Activated CD4-positive, alpha-beta T cell treated with anti-CD3 and anti-CD28 coated beads, Interleukin-2, amount 50 U/mL, for 16 hours (primary cell): ENCODE data around the gene GCAT.
"Not testable (repeated sequence)": the region's sequence is repeated elsewhere in the genome, so short reads cannot be mapped to it uniquely, and the experiment has no call there.

Experiments used
- DNase-seq: peaks from one replicate; pipeline ENCODE4 v3.0.0-alpha.2; 2020

Gene GCAT

GRCh38 chr22:37784829-37785495 is 22.8 kb upstream of the GCAT start:
- no peak for DNase-seq

- no peak for DNase-seq
Observed at GRCh38 chr22:37790234-37790633, 17.5 kb upstream of the GCAT start.

GRCh38 chr22:37792494-37792893 is 15.2 kb upstream of the GCAT start:
- no peak for DNase-seq

- DNase-seq: no peak
Observed at GRCh38 chr22:37794376-37794775, 13.4 kb upstream of the GCAT start.

GRCh38 chr22:37796079-37796478 is 11.7 kb upstream of the GCAT start:
- no peak for DNase-seq

- not testable (repeated sequence) for DNase-seq
Observed at GRCh38 chr22:37797259-37797658, 10.5 kb upstream of the GCAT start.

DNA sequence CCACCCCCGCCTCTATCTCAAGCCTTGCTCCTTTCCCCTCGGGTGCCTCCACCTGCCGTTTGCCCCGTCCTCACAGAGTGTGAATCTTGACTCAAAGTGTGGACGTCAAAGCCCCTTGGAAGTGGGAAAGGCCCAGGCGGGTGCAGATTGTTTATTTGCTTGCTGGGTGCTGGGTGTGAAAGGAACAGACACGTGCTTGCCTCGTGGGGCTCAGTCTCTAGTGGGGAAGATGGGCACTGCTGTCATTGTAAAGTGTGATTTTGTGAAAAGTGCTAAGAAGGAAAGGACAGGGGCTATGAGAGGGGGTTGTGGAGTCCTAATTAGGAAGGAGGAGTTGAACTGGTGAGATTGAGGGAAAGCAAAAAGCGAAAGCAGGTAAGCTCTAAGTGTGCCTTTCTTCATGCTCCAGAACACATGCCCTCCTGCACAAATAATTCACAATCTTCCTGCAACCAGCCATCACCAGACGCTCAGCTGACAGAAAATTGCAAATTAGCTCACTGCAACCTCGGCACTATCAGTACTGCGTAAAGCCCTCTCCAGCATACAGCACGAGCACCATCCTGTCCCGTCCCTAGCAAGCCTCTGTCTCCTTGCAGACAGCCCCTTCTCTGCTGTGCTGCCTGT is 9.7 kb upstream of the GCAT start:
- DNase-seq: no peak

GRCh38 chr22:37799979-37800378 is 7.8 kb upstream of the GCAT start:
- not testable (repeated sequence) for DNase-seq

DNA sequence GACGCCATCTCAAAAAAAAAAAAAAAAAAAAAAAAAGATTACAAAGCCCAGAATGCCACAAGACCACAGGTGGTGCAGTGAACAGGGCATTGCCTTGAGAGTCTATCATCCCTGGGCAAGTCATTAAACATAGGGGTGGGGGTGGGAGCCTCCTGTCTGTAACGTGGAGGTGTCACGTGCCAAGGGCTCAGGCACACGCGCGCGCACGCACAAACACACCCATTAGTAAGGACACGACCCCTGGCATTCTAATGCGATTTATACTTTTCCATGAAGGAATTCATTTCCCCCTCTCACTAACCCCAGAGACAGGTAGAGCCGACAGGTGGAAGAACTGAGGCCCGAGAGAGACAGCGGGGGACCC is 5.8 kb upstream of the GCAT start:
- DNase-seq: no peak

DNA sequence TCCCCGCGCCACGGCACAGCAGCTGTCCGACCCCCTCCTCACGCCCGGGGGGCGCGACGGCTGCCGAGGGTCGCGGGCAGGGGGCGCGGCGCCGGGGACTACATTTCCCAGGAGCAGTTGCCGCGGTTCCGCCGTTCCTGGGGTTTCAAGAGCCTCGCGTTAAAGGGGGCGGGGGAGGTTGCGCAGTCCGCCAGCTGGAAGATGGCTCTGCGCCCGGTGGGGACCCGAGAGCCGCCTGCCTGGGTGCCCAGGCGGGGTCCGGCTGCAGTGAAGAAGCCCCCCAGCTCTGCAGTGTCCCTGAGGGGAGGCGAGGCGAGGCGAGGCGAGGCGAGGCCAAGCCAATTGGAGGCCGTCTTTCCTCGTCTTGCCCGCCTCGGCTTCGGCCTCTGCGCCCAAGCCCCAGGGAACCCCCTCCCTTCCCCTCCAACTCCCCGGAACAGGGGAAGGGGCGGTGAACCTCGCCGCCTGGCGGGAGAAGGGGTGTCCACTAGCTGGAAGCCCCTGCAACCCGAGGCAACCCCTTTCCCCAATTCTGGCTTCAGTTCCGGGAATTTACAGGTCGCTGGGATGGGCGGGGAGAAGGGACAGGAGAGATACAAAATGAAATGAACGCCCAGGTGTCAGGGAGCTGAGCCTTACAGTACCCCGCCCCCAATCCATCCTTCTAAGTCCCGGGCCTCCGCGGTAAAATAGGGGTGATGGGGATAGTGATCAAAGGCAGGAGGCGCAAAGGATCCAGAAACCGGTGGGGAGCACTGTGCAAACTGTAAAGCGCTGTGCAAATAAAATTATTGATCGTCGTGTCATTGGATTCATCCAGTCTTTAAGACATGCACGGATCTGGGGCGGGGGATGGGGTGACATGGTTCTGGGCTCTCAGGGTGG is 5.2 kb upstream of the GCAT start:
- no peak for DNase-seq

DNA sequence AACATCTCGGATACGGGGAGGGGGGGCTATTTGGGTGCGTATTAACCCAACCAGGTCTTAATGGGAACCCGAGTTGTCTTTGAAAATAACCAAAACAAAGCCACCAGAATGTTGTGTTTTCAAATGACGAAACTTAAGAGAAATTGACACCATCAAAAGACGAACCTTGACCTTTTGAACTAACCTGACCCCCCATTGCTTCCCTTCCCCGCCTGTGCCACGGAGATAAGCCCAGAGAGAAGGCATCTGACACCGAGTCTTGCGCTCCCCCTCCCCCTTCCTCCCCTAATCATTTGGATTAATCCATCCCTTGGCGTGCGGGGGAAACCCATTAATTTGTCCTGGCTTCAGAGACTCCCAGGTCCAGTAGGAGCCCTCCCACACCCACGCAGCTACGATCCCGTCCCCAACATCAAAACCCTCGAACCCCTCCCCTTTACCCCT is 4.5 kb upstream of the GCAT start:
- no peak for DNase-seq

- no peak for DNase-seq
Observed at GRCh38 chr22:37803639-37804351, 3.9 kb upstream of the GCAT start.

DNA sequence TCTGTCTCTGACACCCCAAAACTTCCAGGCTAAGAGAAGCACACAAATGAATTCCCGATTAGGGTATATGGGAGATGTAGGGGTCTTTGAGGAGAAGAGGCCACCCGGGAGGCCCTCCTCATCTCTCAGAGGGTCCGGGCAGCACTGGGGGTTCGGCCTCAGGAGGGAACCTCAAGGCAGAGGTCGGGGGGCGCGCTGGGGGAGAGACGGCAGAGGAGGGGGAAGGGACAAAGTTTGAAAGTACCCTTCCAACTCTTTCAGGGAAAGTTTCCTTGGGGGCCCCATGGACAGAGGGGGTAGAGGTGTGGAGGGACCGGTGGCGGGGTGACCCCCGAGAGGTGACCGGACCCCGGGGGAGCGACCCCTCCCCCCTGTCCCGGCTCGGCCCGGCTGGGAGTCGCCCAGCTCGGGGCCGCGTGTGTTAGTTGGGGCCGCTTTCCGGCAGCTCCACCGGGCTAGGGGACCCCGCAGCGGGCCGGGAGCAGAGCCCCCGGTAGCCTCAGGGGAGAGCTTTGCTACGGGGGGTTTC is 3.3 kb upstream of the GCAT start:
- DNase-seq: no peak

- peak; percentile 78 for DNase-seq
Observed at GRCh38 chr22:37804881-37805809, 2.6 kb upstream of the GCAT start.

DNA sequence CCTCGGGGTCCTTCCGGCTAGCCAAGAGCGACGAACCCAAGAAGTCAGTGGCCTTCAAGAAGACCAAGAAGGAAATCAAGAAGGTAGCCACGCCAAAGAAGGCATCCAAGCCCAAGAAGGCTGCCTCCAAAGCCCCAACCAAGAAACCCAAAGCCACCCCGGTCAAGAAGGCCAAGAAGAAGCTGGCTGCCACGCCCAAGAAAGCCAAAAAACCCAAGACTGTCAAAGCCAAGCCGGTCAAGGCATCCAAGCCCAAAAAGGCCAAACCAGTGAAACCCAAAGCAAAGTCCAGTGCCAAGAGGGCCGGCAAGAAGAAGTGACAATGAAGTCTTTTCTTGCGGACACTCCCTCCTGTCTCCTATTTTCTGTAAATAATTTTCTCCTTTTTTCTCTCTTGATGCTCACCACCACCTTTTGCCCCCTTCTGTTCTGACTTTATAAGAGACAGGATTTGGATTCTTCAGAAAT is 1.9 kb upstream of the GCAT start:
- no peak for DNase-seq

DNA sequence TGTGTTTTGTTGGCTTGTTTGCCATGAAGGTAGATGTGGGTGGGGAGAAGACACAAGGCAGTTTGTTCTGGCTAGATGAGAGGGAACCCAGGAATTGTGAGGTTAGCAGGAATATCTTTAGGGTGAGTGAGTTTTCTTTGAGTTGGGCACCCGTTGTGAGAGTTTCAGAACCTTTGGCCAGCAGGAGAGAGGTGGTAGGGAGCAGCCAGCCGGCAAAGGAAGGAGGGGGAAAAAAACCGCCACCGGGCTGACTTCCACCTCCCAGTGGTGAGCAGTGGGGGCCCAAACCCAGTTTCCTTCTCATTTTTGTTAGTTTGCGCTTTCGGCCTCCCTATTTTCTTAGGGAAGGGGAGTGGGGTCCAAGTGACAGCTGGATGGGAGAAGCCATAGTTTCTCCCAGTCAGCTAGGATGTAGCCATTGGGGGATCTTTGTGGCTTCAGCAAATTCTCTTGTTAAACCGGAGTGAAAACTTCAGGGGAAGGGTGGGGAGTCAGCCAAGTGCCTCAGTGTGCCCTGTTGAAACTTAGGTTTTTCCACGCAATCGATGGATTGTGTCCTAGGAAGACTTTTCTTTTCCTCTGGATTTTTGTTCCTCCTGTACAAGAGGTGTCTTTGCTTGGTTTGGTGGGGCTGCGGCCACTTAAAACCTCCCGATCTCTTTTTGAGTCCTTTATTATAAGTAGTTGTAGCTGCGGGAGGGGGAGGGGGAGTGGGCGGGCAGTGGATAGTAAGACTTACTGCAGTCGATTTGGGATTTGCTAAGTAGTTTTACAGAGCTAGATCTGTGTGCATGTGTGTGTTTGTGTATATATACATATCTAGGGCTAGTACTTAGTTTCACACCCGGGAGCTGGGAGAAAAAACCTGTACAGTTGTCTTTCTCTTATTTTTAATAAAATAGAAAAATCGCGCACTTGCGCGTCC is 1.1 kb upstream of the GCAT start:
- DNase-seq: no peak

GRCh38 chr22:37808294-37808657 is 542 bp downstream of the GCAT start:
- DNase-seq: no peak

- no peak for DNase-seq
Observed at GRCh38 chr22:37809672-37810333, 2.1 kb downstream of the GCAT start.

DNA sequence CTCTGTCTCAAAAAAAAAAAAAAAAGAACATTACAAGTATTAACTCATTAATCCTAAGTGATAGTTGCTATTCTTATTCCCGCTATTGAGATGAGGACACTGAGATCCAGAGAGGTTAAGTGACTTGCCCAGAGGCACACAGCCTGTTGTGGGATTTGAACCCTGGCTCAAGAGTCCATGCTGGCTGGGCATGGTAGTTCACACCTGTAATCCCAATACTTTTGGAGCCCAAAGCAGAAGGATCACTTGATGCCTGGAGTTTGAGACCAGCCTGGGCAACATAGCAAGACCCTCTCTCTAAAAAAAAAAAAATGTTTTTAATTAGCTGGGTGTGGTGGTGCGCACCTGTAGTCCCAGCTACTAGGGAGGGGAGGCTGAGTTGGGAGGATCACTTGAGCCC is 4.1 kb downstream of the GCAT start:
- no peak for DNase-seq
